Adipocyte (in vitro differentiated cells): ENCODE results near the gene TSPAN11.

Experiments
- DNase-seq: peaks from one replicate; pipeline ENCODE4 v3.0.0-alpha.2; 2015; ENCODE audit warnings: low read depth
- H3K27me3 ChIP-seq: replicated peaks from 2 replicates; pipeline ENCODE4 v1.7.0; 2013; ENCODE audit warnings: mild to moderate bottlenecking, low read length, moderate library complexity; ENCODE audit not compliant: control insufficient read depth, insufficient read depth
- H3K36me3 ChIP-seq: 2 replicates; pipeline ENCODE4 v1.7.0; 2013; ENCODE audit warnings: low read length, mild to moderate bottlenecking, moderate library complexity; ENCODE audit not compliant: control insufficient read depth, insufficient read depth, severe bottlenecking
- H3K4me1 ChIP-seq: 2 replicates; pipeline ENCODE4 v1.7.0; 2013; ENCODE audit warnings: mild to moderate bottlenecking, low read length, moderate library complexity; ENCODE audit not compliant: control insufficient read depth, insufficient read depth
- H3K4me3 ChIP-seq: 2 replicates; pipeline ENCODE4 v1.7.0; 2013; ENCODE audit warnings: mild to moderate bottlenecking, low read length, moderate library complexity
- H3K9ac ChIP-seq: 2 replicates; pipeline ENCODE4 v1.7.0; 2013; ENCODE audit warnings: mild to moderate bottlenecking, low read length, moderate library complexity
- H3K9me3 ChIP-seq: 2 replicates; pipeline ENCODE4 v1.7.0; 2013; ENCODE audit warnings: mild to moderate bottlenecking, low read length, moderate library complexity; ENCODE audit not compliant: control insufficient read depth

The TSPAN11 gene

GRCh38 chr12:30939234-30939633, 12.7 kb downstream of the TSPAN11 start:
- no peaks in the 10 kb centered on the region for H3K4me1 ChIP-seq
- peaks cover 3% of the 10 kb centered on the region for H3K9me3 ChIP-seq
- H3K27me3 ChIP-seq, result peaks cover 16% of the 10 kb centered on the region
- H3K9ac ChIP-seq, result no peak overlapping the region
- H3K4me3 ChIP-seq, result no peak overlapping the region
- no peaks in the 10 kb centered on the region for H3K36me3 ChIP-seq
- DNase-seq, result no peak

- H3K36me3 ChIP-seq, result no peaks in the 10 kb centered on the region
- no peak overlapping the region for H3K4me3 ChIP-seq
Observed at GRCh38 chr12:30942486-30942885, 15.9 kb downstream of the TSPAN11 start.

GRCh38 chr12:30942936-30943335, 16.4 kb downstream of the TSPAN11 start:
- Histone ChIP-seq H3K9me3 (no peaks in the 10 kb centered on the region), H3K36me3 (no peaks in the 10 kb centered on the region), H3K4me1 (no peaks in the 10 kb centered on the region), H3K27me3 (peaks cover 21% of the 10 kb centered on the region), H3K9ac (no peak overlapping the region), H3K4me3 (no peak overlapping the region)
- no peak for DNase-seq

More at GRCh38 chr12:30942486-30942885, 15.9 kb downstream of the TSPAN11 start:
- H3K27me3 ChIP-seq, result peaks cover 21% of the 10 kb centered on the region
- no peak for DNase-seq
- no peak overlapping the region for H3K9ac ChIP-seq
- no peaks in the 10 kb centered on the region for H3K9me3 ChIP-seq
- H3K4me1 ChIP-seq, result no peaks in the 10 kb centered on the region

DNA sequence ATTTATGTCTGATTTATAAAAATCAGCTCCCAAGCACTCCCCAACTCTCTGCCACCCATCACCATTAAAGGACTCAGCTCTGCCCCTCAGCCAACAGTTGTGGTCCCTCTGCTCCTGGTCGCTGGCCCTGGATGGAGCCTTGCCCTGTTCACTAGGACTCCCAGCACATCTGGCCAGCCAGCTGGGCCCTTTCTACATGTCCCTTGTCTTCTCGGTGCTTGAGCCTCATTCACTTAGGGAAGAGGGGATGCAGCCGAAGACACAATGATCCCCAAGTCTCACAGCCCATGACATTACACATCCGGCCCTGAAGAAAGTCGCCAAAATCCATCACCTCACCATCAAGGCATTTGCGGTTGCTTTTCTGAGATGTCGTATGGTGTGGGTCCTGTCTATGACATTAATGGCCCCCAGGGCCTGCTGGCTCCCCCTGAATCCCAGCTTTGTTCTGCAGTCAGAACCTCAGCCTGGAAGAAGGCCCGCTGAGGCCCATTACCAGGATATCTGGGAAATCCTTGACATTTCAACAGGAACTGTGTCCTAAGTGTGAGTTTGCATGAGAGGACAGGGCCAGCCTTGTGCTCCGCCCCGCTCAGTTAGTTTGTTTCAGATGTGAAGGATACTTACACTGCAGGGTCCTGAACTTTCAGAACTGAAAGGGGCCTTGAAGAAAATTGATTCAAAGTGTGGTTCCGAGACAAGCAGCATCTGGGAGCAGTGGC, 19.1 kb downstream of the TSPAN11 start:
- Histone ChIP-seq H3K36me3 (no peaks in the 10 kb centered on the region), H3K4me3 (no peak overlapping the region), H3K27me3 (peaks cover 9% of the 10 kb centered on the region), H3K9me3 (no peaks in the 10 kb centered on the region), H3K4me1 (no peaks in the 10 kb centered on the region), H3K9ac (no peak overlapping the region)
- no peak for DNase-seq

GRCh38 chr12:30952015-30952414, 25.5 kb downstream of the TSPAN11 start:
- Histone ChIP-seq H3K36me3 (no peaks in the 10 kb centered on the region), H3K9ac (no peak overlapping the region), H3K4me3 (no peak overlapping the region), H3K9me3 (peaks cover 3% of the 10 kb centered on the region), H3K4me1 (no peaks in the 10 kb centered on the region), H3K27me3 (no peaks in the 10 kb centered on the region)
- DNase-seq, result no peak

DNA sequence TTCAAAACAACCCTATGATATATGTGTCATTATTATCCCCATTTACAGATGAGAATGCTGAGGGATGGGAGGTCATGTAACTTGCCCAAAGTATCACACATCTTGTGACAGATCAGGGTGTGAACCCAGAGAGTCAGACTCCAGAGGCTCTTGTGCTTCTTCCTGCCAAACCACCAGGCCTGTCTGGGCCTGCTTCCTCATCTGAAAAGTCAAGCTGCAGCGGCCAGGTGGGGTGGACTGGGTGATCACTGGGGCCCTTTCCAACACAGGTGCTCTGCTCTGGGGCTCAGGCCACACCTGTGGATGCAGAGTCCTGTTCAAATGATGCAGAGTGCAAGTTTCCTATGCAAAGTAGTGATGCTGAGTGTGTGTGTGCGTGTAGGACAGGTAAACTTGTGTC, 26.7 kb downstream of the TSPAN11 start:
- no peaks in the 10 kb centered on the region for H3K4me1 ChIP-seq
- peaks cover 2% of the 10 kb centered on the region for H3K27me3 ChIP-seq
- H3K4me3 ChIP-seq, result no peak overlapping the region
- no peaks in the 10 kb centered on the region for H3K36me3 ChIP-seq
- DNase-seq, result no peak
- H3K9me3 ChIP-seq, result peaks cover 3% of the 10 kb centered on the region
- H3K9ac ChIP-seq, result no peak overlapping the region

DNA sequence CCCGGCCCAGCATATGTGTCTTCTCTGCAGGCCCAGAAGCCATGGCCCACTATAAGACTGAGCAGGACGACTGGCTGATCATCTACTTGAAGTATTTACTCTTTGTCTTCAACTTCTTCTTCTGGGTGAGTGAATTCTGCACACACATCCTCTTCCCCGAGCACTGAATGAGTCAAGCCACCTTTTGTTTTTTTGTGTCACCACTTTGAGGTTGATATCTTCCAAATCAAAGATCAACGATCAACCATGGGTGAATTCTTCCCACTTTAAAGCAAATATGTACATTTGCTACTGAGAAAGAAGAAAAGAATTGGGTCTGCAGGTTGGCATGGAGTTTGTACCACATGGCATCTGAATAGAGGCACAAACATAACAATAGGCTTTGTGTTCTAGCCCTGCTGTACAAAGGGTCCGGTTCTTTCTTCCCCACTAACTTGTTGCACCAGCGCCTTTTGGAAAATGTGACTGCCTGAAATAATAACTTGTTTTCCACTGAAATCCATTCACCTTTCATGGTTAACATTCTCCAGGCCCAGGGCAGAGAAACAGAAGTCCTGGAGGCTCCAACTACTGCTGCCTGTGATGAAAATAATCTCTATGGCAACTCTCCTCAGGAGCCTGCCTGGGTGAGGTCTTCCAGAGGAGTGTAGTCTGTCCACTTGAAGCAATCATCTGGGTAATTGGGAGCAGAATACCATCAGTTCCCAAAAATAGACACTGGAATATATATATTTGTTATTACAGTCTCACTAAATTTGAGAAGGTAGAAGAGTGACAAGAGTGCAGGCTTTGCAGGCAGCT, 27.6 kb downstream of the TSPAN11 start:
- H3K4me3 ChIP-seq, result no peak overlapping the region
- DNase-seq, result no peak
- no peak overlapping the region for H3K9ac ChIP-seq
- H3K27me3 ChIP-seq, result peaks cover 10% of the 10 kb centered on the region
- peaks cover 3% of the 10 kb centered on the region for H3K9me3 ChIP-seq
- no peaks in the 10 kb centered on the region for H3K4me1 ChIP-seq
- H3K36me3 ChIP-seq, result no peaks in the 10 kb centered on the region

- Histone ChIP-seq H3K4me3 (no peak overlapping the region), H3K4me1 (no peaks in the 10 kb centered on the region), H3K9me3 (peaks cover 3% of the 10 kb centered on the region), H3K36me3 (no peaks in the 10 kb centered on the region), H3K9ac (no peak overlapping the region), H3K27me3 (peaks cover 11% of the 10 kb centered on the region)
- no peak for DNase-seq
Observed at GRCh38 chr12:30955214-30955613, 28.7 kb downstream of the TSPAN11 start.

DNA sequence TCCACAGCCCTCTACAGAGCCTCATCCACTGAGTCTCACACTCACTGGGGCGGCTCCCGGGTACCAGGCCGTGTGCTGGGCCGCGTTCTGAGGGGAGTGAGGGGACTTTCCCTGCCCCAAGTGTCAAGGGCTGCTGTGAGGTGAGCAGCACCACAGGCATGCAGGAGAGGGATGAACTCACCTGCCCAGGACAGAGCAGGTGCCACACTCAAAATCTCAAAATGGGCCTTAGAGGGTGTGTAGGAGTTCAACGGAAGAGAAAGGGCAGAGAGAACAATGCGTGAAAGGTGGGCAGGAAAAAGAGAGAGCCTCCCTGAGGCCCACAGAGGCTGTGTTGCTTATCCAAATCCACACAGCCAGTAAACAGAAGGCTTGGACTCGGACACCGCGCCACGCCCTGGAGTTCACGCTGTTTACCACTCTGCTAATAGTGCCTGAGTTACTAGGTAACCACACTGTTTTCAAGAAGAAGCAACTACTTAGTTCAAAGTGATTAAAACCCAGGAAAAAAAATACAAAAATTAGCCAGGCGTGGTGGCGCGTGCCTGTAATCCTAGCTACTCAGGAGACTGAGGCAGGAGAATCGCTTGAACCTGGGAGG, 32.7 kb downstream of the TSPAN11 start:
- Histone ChIP-seq H3K9ac (no peak overlapping the region), H3K36me3 (no peaks in the 10 kb centered on the region), H3K4me3 (no peak overlapping the region), H3K9me3 (peaks cover 3% of the 10 kb centered on the region), H3K27me3 (peaks cover 36% of the 10 kb centered on the region), H3K4me1 (no peaks in the 10 kb centered on the region)
- DNase-seq, result no peak

DNA sequence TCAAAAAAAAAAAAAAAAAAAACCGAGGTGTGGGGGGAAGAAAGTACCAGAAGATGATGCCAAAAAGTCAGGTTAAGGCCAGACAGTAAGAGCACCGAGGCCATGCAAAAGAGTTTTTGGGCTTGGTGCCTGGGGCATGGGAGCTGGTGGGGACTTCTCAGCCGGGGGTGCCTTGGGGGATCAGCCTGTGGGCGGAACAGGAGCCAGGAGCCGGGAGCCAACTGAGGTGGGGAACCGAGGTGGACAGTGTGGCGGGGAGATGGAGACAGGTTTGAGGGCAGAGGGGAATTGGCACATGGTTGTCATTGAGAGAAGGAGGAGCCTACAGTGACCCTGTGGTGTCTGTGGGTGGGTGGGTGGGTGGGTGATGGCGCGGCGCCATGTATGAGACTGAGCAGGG, 33.2 kb downstream of the TSPAN11 start:
- Histone ChIP-seq H3K27me3 (peaks cover 36% of the 10 kb centered on the region), H3K4me1 (no peaks in the 10 kb centered on the region), H3K9ac (no peak overlapping the region), H3K36me3 (no peaks in the 10 kb centered on the region), H3K4me3 (no peak overlapping the region), H3K9me3 (peaks cover 3% of the 10 kb centered on the region)
- DNase-seq, result no peak

- no peak overlapping the region for H3K9ac ChIP-seq
- H3K36me3 ChIP-seq, result no peaks in the 10 kb centered on the region
- no peak for DNase-seq
- H3K9me3 ChIP-seq, result no peaks in the 10 kb centered on the region
- H3K4me3 ChIP-seq, result no peak overlapping the region
- H3K4me1 ChIP-seq, result no peaks in the 10 kb centered on the region
- peaks cover 36% of the 10 kb centered on the region for H3K27me3 ChIP-seq
Observed at GRCh38 chr12:30961030-30961429, 34.5 kb downstream of the TSPAN11 start.
